Pancreas (tissue), 10 donors: Measurements from ENCODE around the gene VWA8. TPM values are rescaled to one million over a fixed set of nuclear protein-coding genes. Genes with fewer than 3 reads are reported as not detected.

Experiments used
- ATAC-seq, 4 donors: fragments of 200-7000 bp; cut with Tn5 transposase; one replicate each; pipeline versions ENCODE4 v1.8.0 to v1.9.1; 2020; ENCODE audit warnings: mild to moderate bottlenecking in 4 of 4, moderate library complexity in 4 of 4
- DNase-seq, 6 donors: peaks; one replicate each; pipeline ENCODE4 v3.0.0-alpha.2; 2020
- FAIRE-seq: peaks from 2 replicates; lab custom pipeline; 2012; peaks lifted over from hg19 to GRCh38; lab: Jason Lieb, UNC
- H3K27ac ChIP-seq, 4 donors: fragments of 200-600 bp; sonication (generic); 1 replicate in 3 of 4; 2 replicates in 1 of 4; pipeline versions ENCODE4 v1.5.0 to v1.8.0; 2020
- H3K27me3 ChIP-seq, 4 donors: fragments of 200-600 bp; one replicate each; pipeline ENCODE4 v1.8.0; 2021
- H3K36me3 ChIP-seq, 3 donors: fragments of 200-600 bp; sonication (generic) in 1 of 3; one replicate each; pipeline versions ENCODE4 v1.5.0 to v1.8.0; 2020 to 2021
- H3K4me1 ChIP-seq, 3 donors: fragments of 200-600 bp; one replicate each; pipeline ENCODE4 v1.8.0; 2021
- H3K4me3 ChIP-seq, 4 donors: fragments of 200-600 bp; sonication (generic) in 2 of 4; one replicate each; pipeline versions ENCODE4 v1.5.0 to v1.8.0; 2020 to 2021
- H3K9me3 ChIP-seq, 4 donors: fragments of 200-600 bp; one replicate each; pipeline ENCODE4 v1.8.0; 2021
- CTCF ChIP-seq, 4 donors: fragments of 200-600 bp; sonication (generic) in 3 of 4; IDR thresholded peaks; one replicate each; pipeline versions ENCODE4 v1.5.0 to v1.8.0; 2021; ENCODE audit warnings: antibody characterized with exemption in 4 of 4
- WGBS, 2 donors: extraction: QIAGEN DNeasy Blood & Tissue Kit; methylation state at CpG; one replicate each; pipeline ENCODE4 v1.1.7; 2013; 5-methylcytosine and 5-hydroxymethylcytosine counted together
- intact Hi-C, 3 donors: fragments of 100-400 bp; cut with DNase I; formaldehyde crosslinking; loops; one replicate each; pipeline versions ENCODE4 v1.11.1 to v1.14.2; 2022
- polyA plus RNA-seq, 2 donors: library from polyadenylated mRNA; stranded (reverse); fragments of 200-250 nt; gene quantifications; one replicate each; pipeline ENCODE4 v1.2.3, GENCODE V29; 2013
- total RNA-seq, 6 donors: library from RNA; stranded (reverse); fragmentation: NEBNext Ultra II Directional in 4 of 6; extraction: Animal tissue kit (Norgen Biotek cat#: 25700) in 4 of 6; gene quantifications; one replicate each; pipeline versions ENCODE4 v1.2.1 to v1.2.4, GENCODE V29; 2021 to 2023
- donor health status: healthy with polysubstance abuse.
- donor health status: DM: no; HTN: no; CAD: no; lungs with moderate emphysema.
- donor health status: DM: no; HTN: no; CAD: no.
- donor health status: control.
- donor health status: control.
- donor health status: Bipolar disorder and iron deficiency.
- donor health status: DM: yes; HTN: yes; CAD: no.
- donor health status: DM: no; HTN: no; CAD: no.
- donor health status: DM: no; HTN: no; CAD: no.
- donor health status: DM: yes; HTN: yes; CAD: no.

The VWA8 gene
- total and polyA plus RNA-seq, 8 donors: 3.3 to 15.8 (median 9.2) TPM

DNA sequence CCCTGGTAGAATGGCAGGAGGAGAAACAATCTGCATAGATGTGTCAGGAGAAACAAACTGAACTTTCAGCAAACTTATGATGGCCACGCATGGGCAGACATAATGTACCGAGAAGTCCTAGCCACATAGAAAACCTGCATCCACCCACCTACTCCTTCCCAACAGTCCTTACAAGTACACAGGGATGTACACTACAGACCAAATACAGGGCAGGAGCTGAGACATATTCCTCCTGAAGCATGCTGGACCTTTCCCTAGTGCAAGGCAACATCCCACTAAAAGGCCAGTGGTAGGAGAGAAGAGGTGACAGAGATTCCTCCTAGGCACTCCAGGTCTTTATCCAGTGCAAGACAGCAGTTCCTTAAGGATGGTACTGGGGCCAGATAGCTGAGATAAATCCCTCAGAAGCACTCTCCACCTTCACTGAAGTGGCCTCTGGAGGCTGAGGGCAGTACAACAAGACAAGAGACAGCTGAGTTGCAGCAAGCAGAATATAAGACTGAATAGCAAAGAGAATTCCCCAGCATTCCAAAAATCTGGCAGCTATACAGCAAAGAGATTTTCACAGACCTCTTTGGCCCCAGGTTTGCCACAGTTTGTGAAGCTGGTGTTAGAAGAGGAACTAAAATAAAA is 18.3 kb downstream of the VWA8 start:
- peak in 3 of 4 donors; percentile 57 to 70 (median 60) for ATAC-seq
- FAIRE-seq: no peak

GRCh38 chr13:41941174-41941573 is 19.7 kb downstream of the VWA8 start:
- Histone ChIP-seq H3K36me3 (no peaks in the 10 kb centered on the region), H3K27me3 (no peaks in the 10 kb centered on the region), H3K27ac (no peak overlapping the region), H3K9me3 (no peaks in the 10 kb centered on the region), H3K4me3 (no peak overlapping the region), H3K4me1 (peaks cover 0 to 10% (median 7%) of the 10 kb centered on the region in 3 donors)
- WGBS, 2 donors: 66 to 70% methylated on average over 5 of the region's 5 CpGs
- DNase-seq (no peak), ATAC-seq (no peak), FAIRE-seq (no peak)
- no peak for TF ChIP-seq CTCF (IDR thresholded peaks at IDR 0.05)
- intact Hi-C loops: no loop called here

More for the DNA sequence above, 18.3 kb downstream of the VWA8 start:
- Histone ChIP-seq H3K36me3 (no peaks in the 10 kb centered on the region), H3K9me3 (no peaks in the 10 kb centered on the region), H3K4me3 (no peak overlapping the region), H3K4me1 (peaks cover 0 to 10% (median 7%) of the 10 kb centered on the region in 3 donors), H3K27me3 (no peaks in the 10 kb centered on the region), H3K27ac (no peak overlapping the region)
- TF ChIP-seq CTCF (IDR thresholded peaks at IDR 0.05): no peak
- intact Hi-C loops: no loop called here
- WGBS, 2 donors: 96 to 97% methylated on average over 2 of the region's 2 CpGs
- DNase-seq: no peak

GRCh38 chr13:41939398-41939797 is 21.5 kb downstream of the VWA8 start:
- Histone ChIP-seq H3K27ac (no peak overlapping the region), H3K36me3 (no peaks in the 10 kb centered on the region), H3K4me1 (peaks cover 0 to 10% (median 7%) of the 10 kb centered on the region in 3 donors), H3K27me3 (no peaks in the 10 kb centered on the region), H3K9me3 (no peaks in the 10 kb centered on the region), H3K4me3 (no peak overlapping the region)
- no peak for TF ChIP-seq CTCF (IDR thresholded peaks at IDR 0.05)
- DNase-seq (no peak), ATAC-seq (no peak), FAIRE-seq (no peak)
- intact Hi-C loops: no loop called here

DNA sequence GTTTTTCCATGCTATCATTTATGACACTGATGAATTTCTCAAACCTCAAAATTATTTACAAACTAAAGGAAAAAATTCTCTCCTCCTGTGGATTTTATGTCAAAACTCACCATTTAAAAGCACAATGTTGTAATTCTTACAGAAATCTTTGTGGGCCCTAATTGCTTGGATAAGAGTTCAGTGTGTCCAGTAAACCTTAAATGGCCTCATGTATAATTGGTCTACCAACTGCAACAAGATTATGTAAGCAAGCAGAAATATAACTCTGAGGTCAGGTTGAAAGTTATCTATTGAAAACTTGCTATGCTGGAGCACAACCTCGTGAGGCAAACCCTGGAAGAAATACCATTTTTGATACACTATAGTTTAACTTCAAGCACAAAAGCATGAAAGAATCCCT is 22.0 kb downstream of the VWA8 start:
- no peaks in the 10 kb centered on the region for H3K9me3 ChIP-seq
- intact Hi-C loops: no loop called here
- FAIRE-seq: no peak
- H3K36me3 ChIP-seq: no peaks in the 10 kb centered on the region
- no peak overlapping the region for H3K4me3 ChIP-seq
- no peak for ATAC-seq
- no peak overlapping the region for H3K27ac ChIP-seq
- H3K27me3 ChIP-seq: no peaks in the 10 kb centered on the region
- peaks cover 0 to 10% (median 7%) of the 10 kb centered on the region in 3 donors for H3K4me1 ChIP-seq
- no peak for DNase-seq
- 28 to 54% methylated on average over 1 of the region's 1 CpG for WGBS, 2 donors
- no peak for TF ChIP-seq CTCF (IDR thresholded peaks at IDR 0.05)

DNA sequence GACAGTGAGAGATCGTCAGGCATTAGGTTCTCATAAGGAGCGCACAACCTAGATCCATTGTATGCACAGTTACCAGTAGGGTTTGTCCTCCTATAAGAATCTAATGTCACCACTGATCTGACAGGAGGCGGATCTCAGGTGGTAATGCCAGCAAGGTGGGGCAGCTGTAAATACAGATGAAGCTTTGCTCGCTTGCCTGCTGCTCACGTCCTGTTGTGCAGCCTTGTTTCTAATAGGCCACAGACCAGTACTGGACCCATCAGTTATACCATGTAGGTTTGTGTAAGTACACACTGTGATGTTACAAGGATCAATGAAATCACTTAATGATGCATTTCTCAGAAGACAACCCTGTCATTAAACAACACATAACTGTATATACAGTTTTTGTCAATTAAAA is 23.5 kb downstream of the VWA8 start:
- H3K9me3 ChIP-seq: no peaks in the 10 kb centered on the region
- TF ChIP-seq CTCF (IDR thresholded peaks at IDR 0.05): no peak
- intact Hi-C loops: no loop called here
- no peak for DNase-seq
- no peak for ATAC-seq
- H3K36me3 ChIP-seq: no peaks in the 10 kb centered on the region
- H3K4me3 ChIP-seq: no peak overlapping the region
- FAIRE-seq: no peak
- no peak overlapping the region for H3K27ac ChIP-seq
- H3K27me3 ChIP-seq: no peaks in the 10 kb centered on the region
- H3K4me1 ChIP-seq: peaks cover 0 to 5% (median 0%) of the 10 kb centered on the region in 3 donors
- WGBS, 2 donors: 96 to 98% methylated on average over 5 of the region's 5 CpGs
